Chondrocyte (in vitro differentiated cells): Measurements from ENCODE around the gene NCAPD2. TPM values are rescaled to one million over a fixed set of nuclear protein-coding genes. Genes with fewer than 3 reads are reported as not detected.
A peak's percentile ranks its signal among the peaks of the same experiment; 100 is the strongest.

Experiments used
- DNase-seq: peaks from one replicate; pipeline ENCODE4 v3.0.0; 2021; ENCODE audit warnings: mixed read lengths, low spot score
- H3K27ac Mint-ChIP-seq: one replicate; pipeline ENCODE4 v1.8.0; 2021; ENCODE audit warnings: mild to moderate bottlenecking, moderate library complexity, mixed read lengths; ENCODE audit not compliant: unreplicated experiment
- H3K27me3 Mint-ChIP-seq: 2 replicates; pipeline ENCODE4 v1.8.0; 2021; ENCODE audit warnings: low read depth, mixed read lengths
- H3K36me3 Mint-ChIP-seq: 2 replicates; pipeline ENCODE4 v1.8.0; 2021; ENCODE audit warnings: low read depth, mixed read lengths
- H3K4me1 Mint-ChIP-seq: 2 replicates; pipeline ENCODE4 v1.8.0; 2021; ENCODE audit warnings: low read depth, mild to moderate bottlenecking, mixed read lengths
- H3K4me3 Mint-ChIP-seq: one replicate; pipeline ENCODE4 v1.8.0; 2021; ENCODE audit warnings: mild to moderate bottlenecking, moderate library complexity, mixed read lengths; ENCODE audit not compliant: unreplicated experiment
- H3K9me3 Mint-ChIP-seq: 2 replicates; pipeline ENCODE4 v1.8.0; 2021; ENCODE audit warnings: low read depth, mixed read lengths
- CTCF ChIP-seq: fragments of 200-600 bp; sonication (generic); IDR thresholded peaks from 2 replicates; pipeline ENCODE4 v1.5.0; 2021; ENCODE audit warnings: antibody characterized with exemption, mild to moderate bottlenecking, moderate library complexity
- total RNA-seq: library from RNA; stranded (reverse); gene quantifications from 3 replicates; pipeline ENCODE4 v1.2.1, GENCODE V29; 2021

Gene NCAPD2
- total RNA-seq, 1 donor from 2014 or later, result 23.0 TPM

GRCh38 chr12:6538420-6539313 is 44.8 kb downstream of the NCAPD2 start:
- H3K9me3 Mint-ChIP-seq, result no peaks in the 10 kb centered on the region
- DNase-seq, result no peak
- peaks cover 23% of the 10 kb centered on the region for H3K36me3 Mint-ChIP-seq
- no peak overlapping the region for H3K4me3 Mint-ChIP-seq
- H3K27ac Mint-ChIP-seq, result peak overlapping the region; percentile 99
- no peaks in the 10 kb centered on the region for H3K27me3 Mint-ChIP-seq
- H3K4me1 Mint-ChIP-seq, result peaks cover 59% of the 10 kb centered on the region
- TF ChIP-seq CTCF, result no peak

- H3K4me3 Mint-ChIP-seq, result no peak overlapping the region
Observed at GRCh38 chr12:6539314-6539682, 45.4 kb downstream of the NCAPD2 start.

GRCh38 chr12:6539707-6540134 is 45.8 kb downstream of the NCAPD2 start:
- Mint-ChIP-seq H3K27me3 (no peaks in the 10 kb centered on the region), H3K4me1 (peaks cover 56% of the 10 kb centered on the region), H3K27ac (peak overlapping the region; percentile 96), H3K36me3 (peaks cover 27% of the 10 kb centered on the region), H3K4me3 (no peak overlapping the region), H3K9me3 (no peaks in the 10 kb centered on the region)
- no peak for DNase-seq
- no peak for TF ChIP-seq CTCF

More at GRCh38 chr12:6539314-6539682, 45.4 kb downstream of the NCAPD2 start:
- TF ChIP-seq CTCF, result no peak
- Mint-ChIP-seq H3K4me1 (peaks cover 56% of the 10 kb centered on the region), H3K27me3 (no peaks in the 10 kb centered on the region), H3K36me3 (peaks cover 24% of the 10 kb centered on the region), H3K27ac (peak overlapping the region; percentile 96), H3K9me3 (no peaks in the 10 kb centered on the region)
- DNase-seq, result no peak

GRCh38 chr12:6540181-6540877 is 46.4 kb downstream of the NCAPD2 start:
- DNase-seq, result peak; percentile 96
- H3K36me3 Mint-ChIP-seq, result peaks cover 25% of the 10 kb centered on the region
- no peaks in the 10 kb centered on the region for H3K27me3 Mint-ChIP-seq
- H3K27ac Mint-ChIP-seq, result peak overlapping the region; percentile 96
- H3K4me1 Mint-ChIP-seq, result peaks cover 56% of the 10 kb centered on the region
- TF ChIP-seq CTCF, result no peak
- no peaks in the 10 kb centered on the region for H3K9me3 Mint-ChIP-seq
- peak overlapping the region; percentile 56 for H3K4me3 Mint-ChIP-seq

- H3K27ac Mint-ChIP-seq, result peak overlapping the region; percentile 96
- no peaks in the 10 kb centered on the region for H3K27me3 Mint-ChIP-seq
- peaks cover 49% of the 10 kb centered on the region for H3K4me1 Mint-ChIP-seq
- peaks cover 25% of the 10 kb centered on the region for H3K36me3 Mint-ChIP-seq
- peak; percentile 93 for DNase-seq
- no peak overlapping the region for H3K4me3 Mint-ChIP-seq
- H3K9me3 Mint-ChIP-seq, result no peaks in the 10 kb centered on the region
- TF ChIP-seq CTCF, result no peak
Observed at GRCh38 chr12:6541371-6542165, 47.7 kb downstream of the NCAPD2 start.
